Measurements from ENCODE around the gene HNRNPA0. TPM values are rescaled to one million over a fixed set of nuclear protein-coding genes. Genes with fewer than 3 reads are reported as not detected.

Gene HNRNPA0
- polyA plus RNA-seq, 5 donors, result 61.8 to 82.3 (median 73.1) TPM

DNA sequence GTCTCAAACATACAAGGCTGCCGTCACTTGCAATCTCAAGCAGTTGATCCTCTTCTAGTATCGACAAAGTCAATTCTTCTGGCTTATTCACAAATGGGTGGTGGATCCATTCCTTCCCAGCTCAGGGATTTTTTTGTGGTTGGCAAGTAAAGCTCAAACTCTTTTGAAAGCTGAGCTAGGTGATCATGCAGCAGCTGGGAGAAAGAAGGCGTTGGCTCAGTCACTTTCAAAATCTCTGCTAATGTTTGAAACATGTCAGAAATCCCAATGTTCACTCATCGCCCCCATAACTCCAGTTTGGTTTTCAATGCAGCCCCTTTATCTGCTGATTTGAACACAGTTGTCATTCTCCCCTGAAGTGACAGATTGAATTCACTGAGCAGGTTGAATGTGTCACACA lies 4.0 kb upstream of the HNRNPA0 start:
- no peak for DNase-seq

DNA sequence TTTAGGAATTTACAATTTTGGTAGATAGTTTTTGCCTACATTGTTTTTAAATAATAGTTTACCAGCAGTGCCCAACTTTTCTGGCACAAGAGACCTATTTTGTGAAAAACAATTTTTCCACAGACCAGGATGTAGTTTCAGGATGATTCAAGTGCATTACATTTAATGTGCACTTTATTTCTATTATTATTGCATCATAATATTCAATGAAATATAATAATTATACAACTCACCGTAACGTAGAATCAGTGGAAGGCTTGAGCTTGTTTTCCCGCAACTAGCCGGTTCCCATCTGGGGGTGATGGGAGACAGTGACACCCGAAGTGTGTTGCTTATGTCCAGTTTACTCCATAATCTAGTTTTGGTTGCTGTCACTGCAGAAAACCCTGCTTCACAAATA lies 3.5 kb upstream of the HNRNPA0 start:
- no peak for DNase-seq

DNA sequence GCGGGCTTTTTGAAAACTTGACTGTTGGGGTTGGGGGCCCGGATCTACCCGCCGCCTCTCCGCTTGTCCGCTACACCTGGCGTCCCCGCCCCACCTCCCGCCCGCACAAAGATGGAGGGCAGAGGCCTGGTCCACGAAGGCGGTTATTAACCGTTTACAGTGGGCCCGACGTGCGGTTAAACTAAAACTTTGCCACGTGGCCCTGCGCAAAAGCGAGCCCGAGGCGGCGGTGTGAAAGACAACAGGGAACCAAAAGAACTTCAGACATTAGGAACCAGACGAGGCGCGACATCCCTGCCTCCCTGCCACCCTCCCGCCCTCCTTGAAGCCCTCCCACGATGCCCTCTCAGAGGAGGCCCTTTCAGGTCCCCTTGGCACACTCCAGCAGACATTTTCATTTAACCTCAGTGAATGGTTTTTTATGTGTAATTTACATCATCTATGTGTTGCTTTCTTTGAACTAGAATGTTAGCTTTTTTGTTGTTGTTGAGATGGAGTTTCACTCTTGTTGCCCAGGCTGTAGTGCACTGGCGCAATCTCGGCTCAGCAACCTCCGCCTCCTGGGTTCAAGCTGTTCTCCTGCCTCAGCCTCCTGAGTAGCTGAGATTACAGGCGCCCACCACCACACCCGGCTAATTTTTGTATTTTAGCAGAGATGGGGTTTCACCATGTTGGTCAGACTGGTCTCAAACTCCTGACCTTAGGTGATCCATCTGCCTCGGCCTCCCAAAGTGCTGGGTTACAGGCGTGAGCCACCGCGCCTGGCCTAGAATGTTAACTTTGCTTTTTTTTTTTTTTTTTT lies 999 bp upstream of the HNRNPA0 start:
- no peak for DNase-seq

DNA sequence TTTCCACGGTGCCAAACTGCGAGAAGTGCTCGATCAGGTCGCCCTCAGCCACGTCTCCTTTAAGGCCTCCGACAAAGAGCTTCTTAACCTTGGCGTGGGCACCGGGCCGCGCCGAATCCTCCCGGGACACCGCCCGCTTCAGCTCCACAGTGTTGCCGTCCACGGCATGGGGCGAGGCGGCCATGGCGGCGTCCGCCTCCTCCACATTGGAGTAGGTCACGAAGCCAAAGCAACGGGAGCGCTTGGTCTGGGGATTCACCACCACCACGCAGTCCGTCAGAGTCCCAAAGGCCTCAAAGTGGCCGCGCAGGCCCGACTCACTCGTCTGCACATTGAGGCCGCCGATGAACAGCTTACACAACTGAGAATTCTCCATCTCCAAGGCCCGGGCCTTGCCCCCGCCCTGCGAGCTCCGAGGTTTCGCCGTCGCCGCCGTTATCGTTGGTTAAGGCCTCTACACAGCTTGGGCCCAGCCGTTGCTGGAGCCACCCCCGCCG lies 424 bp downstream of the HNRNPA0 start:
- DNase-seq, result no peak

DNA sequence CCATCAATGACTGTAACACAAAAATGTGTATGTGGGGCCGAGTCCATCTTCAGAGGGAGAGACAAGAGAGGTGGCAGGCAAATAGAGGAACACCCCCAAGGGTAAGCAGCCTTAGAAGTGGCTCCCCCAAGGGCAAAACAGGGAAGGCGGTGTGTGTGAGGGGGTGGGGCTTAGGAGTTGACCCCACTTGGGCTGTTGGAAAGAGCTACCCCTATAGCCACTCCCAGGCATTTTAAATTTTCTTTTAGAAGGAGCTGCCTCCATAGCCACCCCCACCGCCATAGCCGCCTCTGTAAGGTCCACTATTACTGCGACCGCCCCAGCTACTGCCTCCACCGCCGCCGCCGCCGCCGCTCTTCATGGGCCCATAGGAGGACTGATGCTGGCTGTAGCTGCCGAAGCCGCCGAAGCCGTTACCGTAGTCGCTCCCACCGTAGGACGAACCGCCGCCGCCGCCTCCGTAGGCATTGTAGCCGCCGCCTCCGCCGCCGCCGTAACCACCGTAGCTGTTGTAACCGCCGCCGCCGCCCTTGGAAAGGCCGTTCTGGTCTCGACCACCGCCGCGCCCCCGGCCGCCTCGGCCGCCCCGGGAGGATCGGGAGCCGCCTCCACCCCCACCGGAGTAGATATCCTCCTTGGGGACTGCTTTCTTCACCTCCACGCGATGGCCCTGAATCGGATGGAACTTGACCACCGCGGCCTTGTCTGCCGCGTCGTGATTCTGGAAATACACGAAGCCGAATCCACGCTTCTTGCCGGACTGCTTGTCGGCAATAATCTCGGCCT lies 1.1 kb downstream of the HNRNPA0 start:
- DNase-seq, result peak; percentile 10 to 25

DNA sequence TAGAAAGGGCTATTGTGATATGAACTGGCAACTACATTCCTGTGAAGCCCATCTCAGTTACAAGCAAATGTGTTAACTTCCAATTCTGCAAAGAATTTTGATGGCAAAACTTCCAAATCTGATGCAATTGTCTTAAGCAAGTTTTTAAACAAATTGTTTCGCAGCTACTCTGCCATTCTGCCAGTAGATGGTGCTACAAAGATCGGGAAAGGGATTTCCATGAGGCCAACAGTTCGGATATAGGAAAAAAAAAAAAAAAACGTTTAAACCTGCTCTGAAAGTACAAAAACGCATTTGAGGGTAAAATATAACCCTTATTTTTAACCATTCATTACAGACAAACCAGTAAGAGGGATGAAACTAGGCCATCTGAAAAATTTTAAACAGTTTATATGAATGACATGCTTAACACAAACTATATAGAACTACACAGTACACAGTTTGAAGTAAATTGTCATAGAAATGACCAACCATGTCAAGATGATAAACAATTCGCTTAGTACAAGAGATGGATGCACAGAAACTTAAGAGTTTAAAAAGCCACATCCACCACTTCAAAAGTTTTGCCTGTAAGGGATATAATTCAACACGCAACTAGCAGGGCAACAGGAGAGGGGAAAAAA lies 2.2 kb downstream of the HNRNPA0 start:
- DNase-seq, result peak; percentile 65 to 67

DNA sequence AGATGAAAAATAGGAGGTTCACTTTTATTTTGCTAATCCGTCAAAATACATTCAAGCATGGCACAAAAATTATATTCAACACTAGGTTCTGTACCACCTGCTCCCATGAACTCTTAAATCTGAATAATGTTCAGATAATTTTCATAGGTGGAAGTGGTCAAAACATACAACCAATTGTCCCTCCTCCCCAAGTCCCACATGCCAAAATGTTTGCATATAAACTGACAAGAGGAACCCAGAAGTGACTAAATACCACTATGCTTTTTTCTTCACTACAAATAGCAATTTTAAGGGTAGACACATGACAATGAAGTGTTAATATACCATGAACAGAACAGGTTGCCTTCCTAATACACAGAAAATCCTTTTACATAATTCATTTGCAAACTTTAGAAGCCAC lies 3.7 kb downstream of the HNRNPA0 start:
- no peak for DNase-seq

DNA sequence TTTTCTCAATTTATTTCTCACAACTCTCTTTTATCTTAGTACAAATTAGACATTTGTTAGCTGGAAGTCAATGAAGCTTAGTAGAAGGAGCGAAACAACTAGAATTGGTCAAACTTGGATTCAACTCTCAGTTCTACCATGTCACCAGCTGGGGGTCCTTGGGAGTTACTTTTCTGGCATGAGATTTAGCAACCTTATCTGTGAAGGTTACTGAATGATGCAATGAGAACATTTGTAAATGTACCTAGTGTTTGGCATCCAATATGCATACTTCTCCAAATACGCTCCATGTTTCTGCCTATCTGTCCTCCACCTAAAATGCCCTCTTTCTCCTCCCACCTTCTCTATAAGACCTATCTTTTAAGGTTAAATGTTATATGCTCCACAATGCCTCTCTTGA lies 6.3 kb downstream of the HNRNPA0 start:
- no peak for DNase-seq

DNA sequence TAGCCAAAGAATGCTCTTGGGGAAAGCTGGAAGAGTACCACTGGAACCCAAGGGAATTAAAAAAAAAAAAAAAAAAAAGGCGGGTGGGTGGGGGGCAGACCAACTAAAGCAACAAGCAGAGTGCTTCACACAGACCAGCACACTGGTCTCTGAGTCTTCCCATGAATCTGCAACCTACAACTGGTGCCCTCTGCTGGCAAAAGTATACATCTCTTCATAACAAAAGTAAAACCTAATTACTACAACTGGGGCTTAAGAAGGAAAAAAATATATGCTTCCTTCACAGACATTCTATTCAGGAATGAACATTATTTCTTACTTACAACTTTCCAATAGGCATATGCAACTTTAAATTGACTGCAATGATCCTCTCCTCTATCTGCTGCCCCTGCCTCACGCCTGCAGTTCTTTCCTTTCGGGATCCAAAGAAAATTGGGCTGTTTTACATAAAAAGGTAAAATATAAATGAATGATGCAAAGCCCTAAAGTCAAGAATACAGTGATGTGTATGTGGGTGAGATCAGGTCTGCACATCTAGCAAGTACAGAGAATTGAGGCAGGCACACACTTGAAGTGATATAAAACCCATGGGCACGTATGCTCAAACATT lies 11.0 kb downstream of the HNRNPA0 start:
- DNase-seq, result peak; percentile 52 to 61

DNA sequence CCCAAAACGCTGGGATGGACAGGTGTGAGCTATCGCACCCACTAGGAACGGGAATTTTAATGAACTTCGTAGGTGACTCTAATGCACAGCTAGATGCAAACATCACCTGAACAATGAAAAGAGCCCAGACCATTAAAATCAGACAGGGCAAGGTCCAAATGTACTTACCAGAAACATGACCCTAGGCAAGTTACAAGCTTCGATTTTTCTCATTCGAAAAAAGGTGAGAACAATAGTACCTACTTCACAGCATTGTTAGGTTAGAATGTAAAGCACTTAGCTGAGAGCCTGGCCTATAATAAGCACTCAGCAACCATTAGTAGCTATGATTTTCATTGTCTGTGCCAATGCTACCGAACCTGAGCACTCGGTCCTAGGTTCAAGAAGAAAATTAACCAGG lies 12.4 kb downstream of the HNRNPA0 start:
- no peak for DNase-seq

DNA sequence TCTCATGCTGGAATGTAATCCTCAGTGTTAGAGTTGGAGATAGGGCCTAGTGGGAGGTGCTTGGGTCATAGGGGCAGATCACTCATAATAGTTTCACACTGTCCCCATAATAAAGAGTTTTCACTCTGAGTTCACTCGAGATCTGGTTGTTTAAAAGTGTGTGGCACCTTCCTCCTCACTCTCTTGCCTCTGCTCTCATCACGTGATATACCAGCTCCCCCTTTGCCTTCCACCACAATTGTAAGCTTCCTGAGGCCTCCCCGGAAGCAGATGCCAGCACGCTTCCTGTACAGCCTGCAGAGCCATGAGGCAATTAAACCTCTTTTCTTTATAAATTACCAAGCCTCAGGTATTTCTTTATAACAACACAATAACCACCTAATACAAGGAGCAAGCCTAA lies 14.4 kb downstream of the HNRNPA0 start:
- no peak for DNase-seq

DNA sequence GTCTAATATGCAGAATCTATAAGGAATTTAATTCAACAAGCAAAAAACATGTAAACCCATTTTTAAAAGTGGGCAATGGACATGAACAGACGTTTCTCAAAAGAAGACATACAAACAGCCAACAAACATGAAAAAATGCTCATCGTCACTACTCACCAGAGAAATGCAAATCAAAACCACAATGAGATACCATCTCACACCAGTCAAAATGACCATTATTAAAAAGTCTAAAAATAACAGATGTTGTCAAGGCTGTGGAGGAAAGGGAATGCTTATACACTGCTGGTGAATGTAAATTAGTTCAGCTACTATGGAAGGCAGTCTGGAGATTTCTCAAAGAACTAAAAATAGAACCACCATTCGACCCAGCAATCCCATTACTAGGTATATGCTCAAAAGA lies 15.2 kb downstream of the HNRNPA0 start:
- DNase-seq, result no peak

DNA sequence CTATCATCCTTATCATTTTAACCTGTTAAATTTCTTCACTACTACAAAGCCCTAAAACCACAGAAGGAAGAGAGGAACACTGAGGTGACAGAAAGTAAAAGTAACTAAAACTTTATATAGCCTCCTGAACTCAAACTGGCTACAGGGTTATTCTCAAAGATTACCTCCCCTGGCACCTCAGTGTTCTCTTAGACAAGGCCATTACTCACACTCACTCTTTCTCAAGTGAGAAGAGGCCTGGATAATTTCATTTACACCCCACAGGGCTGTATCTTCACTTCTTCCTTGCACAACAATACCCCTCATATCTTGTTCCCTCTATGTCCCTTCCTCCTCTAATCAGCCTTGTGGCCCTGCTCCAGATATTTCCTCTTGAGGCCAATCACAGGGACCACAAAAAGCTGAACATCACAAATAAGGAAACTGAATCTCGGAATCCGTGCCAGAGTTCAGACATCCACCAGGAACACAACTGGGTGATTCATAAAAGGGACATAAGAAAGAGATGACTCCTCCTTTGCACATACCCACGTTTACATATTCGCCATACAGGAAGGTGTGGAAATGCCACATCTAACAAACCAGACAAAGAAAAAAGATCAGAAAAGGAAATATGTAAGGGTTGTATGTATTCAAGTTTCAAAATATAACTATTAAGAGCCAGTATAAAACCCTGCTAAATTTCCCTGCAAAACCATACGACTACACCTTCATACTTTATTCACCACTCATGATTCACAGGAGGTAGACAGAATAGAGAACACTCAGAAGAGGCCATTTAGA lies 16.6 kb downstream of the HNRNPA0 start:
- peak; percentile 24 to 45 for DNase-seq

DNA sequence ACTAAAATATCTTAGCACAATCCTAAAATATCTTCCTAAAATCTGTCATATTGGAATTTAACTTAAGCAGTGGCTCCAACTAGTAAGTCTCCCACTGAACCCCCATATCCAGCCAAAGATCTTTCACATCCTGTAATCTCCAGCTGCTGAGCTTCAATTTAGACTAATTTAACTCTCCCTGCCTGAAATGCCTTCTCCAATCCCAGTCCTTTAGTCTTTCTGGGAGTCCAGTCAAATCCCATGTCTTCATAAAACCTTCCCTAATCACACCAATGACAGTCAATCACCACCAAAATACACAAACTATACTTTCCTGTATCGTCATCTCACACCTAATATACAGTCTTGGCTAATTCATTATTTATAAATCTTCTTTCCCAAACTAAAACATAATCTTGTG lies 17.7 kb downstream of the HNRNPA0 start:
- peak; percentile 76 to 77 for DNase-seq

DNA sequence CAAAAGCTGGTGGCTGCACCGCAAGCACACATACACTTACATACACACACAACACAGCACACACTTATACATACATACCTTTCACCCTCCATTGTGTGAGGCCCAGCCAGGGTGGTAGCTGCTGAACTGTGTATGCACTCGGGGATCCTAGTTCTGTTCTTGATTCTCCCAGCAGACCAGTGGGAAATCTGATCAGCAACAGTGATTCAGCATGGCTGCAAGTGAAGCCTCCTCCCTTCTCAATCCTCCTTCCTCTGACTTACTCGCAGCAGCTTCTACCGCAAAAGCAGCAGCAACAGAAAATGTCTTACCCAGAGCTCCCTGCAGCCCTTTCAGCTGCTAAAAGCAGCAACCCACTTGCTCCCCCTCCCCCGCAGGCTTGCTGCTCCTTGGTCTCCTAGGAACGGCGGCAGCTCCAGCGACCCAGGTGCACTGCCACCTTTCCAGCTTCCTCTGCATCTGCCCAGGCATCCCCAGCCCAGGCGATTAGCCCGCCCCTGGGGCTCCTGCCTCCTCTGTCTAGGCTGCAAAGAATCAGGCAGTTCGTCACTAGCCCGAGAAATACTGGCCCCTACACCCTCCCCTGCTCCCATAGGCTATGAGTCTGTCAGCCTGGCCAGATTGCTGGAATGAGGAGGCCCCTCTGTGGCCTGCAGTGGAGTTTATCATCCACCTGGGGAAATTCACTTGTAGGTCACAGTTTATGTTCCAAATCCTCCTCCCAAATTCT lies 18.4 kb downstream of the HNRNPA0 start, which contains the start of gene KLHL3:
Gene KLHL3 (minus strand): TSS at position 535 of the 730 bp plus-strand sequence. CDS start 443 bp downstream, at position 92.
- DNase-seq, result peak; percentile 36 to 40

DNA sequence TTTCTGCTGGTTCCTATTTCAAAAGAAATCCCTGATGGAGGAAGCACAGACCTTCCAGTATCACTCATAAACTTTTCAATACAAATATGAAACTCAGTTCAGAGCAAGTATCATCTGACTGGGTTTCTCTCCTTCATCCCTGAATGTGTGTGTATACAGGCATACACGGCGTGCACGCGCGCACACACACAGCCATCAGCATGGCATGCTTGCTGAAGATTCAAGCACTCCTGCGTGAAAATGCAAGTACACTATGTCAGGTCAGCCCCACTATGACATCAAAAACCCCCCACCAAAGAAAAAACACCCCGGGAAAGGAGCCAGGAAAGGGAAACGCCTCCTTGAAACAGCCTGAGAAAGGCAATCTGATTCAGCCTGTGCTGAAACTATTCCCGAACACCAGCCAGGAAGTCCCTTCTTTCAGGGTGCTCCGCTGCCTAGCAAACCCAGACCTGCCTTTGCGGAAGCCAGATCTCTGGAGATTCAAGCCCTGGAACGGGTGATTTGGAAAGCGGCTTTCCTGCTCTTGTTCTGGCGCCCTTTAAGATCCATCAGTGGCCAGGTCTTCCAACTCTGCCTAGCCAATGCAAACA lies 19.1 kb downstream of the HNRNPA0 start:
- peak in 1 of 2 donors; percentile 34 for DNase-seq

DNA sequence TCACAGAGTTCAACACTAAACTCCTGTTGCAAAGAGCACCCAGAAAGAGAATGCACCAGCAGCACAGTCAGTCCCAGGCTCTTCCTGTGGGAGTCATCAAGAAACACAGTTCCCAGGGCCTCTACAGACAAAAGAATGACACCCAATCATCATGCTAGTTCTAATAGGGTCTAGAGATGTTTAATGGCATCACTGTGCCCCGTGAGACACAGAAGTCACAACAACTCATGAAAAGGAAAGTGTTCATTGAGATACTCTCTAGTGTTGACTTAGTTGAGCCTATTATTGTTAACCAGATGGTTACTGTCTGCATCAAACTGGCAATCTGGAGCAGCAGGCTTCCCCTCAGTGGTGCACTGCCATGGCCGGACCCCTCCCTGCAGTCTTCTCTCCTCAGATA lies 19.8 kb downstream of the HNRNPA0 start:
- DNase-seq, result peak in 1 of 2 donors; percentile 4

DNA sequence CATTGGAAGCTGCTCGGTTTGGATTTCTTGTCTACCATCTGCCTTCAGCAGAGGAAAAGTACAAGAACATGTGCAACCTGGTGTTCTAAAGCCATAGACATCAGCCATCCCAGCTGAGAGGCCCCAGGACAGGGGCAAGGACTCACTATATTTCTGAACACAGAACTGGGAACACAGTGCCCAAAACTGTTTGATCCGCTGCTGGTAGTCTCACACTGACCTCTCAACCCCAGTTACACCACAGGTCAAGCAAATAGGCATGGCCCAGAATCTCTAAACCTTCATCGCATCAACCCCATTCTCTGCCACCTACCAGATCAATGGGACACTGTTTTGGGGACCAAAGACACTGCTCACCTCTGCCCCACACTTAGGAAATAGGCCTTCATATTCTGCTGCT lies 20.2 kb downstream of the HNRNPA0 start:
- DNase-seq, result no peak

DNA sequence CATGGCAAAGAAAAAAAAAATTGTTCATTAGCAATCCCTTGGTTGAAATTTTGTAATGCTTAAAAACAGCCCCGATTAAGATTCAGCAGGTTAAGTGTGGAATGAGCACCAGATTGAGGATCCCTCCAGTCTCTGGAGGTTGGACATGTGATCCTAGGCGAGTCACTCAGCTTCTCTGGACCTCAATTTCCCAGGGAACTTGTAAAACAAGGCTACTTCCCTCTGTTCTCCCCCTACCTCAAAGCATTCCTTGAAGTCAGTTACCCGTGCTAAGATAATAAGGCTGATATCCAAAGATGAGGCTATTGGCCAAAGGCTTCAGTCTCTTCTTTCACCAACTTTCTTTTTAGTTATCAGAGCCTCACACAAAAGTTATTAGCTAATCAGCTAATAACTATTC lies 21.2 kb downstream of the HNRNPA0 start:
- DNase-seq, result no peak

DNA sequence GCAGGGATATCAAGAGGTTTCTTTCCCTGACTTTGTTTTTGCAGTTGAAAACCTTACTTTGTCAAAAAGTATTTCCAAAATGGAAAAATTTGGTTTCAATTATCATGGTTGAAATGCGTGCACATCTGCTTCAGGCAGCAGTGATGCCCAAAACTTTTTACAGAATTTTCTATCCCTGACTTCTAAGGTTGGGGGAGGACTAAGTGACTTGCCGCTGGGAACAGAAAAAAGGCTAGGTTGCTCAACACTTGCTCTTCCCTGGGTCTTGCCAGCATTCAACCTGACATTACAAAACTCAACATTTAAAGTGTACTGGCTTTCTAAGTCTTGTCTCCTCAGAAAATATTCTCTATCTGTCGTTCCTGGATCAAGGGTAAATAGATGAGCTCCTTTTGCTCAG lies 23.0 kb downstream of the HNRNPA0 start:
- no peak for DNase-seq

Data from right lung (tissue), 5 donors.